Endothelial cell of umbilical vein (primary cell): ENCODE measurements around the gene EVX2. TPM values are rescaled to one million over a fixed set of nuclear protein-coding genes. Genes with fewer than 3 reads are reported as not detected.

Experiments used
- BruUV-seq: library from RNA; stranded (reverse); fragments of 400-500 nt; replicated peaks from 2 replicates; lab custom pipeline; 2021; lab: Mats Ljungman, UMichigan
- CTCF ChIA-PET: fragments of 300-600, 350-600 bp; sonication (Branson Sonifier 250); formaldehyde crosslinking; loops from one replicate; lab custom pipeline; 2021; ENCODE audit warnings: antibody characterized with exemption, inconsistent platforms; lab: Charles Lee
- POLR2A ChIA-PET: fragments of 300-600, 350-600 bp; sonication (Branson Sonifier 250); formaldehyde crosslinking; loops from one replicate; lab custom pipeline; 2021; ENCODE audit warnings: antibody characterized with exemption, inconsistent platforms; lab: Charles Lee
- DNase-seq: peaks from one replicate; pipeline ENCODE4 v3.0.0-alpha.2; 2011; ENCODE audit warnings: low read depth, low spot score
- FAIRE-seq: peaks from 2 replicates; lab custom pipeline; 2011; peaks lifted over from hg19 to GRCh38; lab: Jason Lieb, UNC
- H2AFZ ChIP-seq: 2 replicates; pipeline ENCODE4 v1.6.0; 2012; ENCODE audit warnings: low read depth, low read length, control low read depth, inconsistent platforms
- H3K27ac ChIP-seq: 2 replicates; pipeline ENCODE4 v1.5.1; 2011; ENCODE audit warnings: low read depth, mild to moderate bottlenecking, control low read depth, low read length, moderate library complexity; ENCODE audit not compliant: insufficient read depth
- H3K27me3 ChIP-seq, 2 experiments: 2 replicates each; pipeline versions ENCODE4 v1.6.0 to v1.6.1; 2011; ENCODE audit warnings: low read length in 2 of 2, mixed read lengths in 1 of 2; ENCODE audit not compliant: control insufficient read depth in 2 of 2, insufficient read depth in 2 of 2
- H3K36me3 ChIP-seq, 2 experiments: 2 replicates in 1 of 2; 3 replicates in 1 of 2; pipeline ENCODE4 v1.5.1; 2011; ENCODE audit warnings: low read length in 2 of 2, mild to moderate bottlenecking in 1 of 2, moderate library complexity in 1 of 2; ENCODE audit not compliant: control insufficient read depth in 2 of 2, insufficient read depth in 2 of 2; ENCODE audit errors: extremely low read depth in 1 of 2
- H3K4me1 ChIP-seq: 3 replicates; pipeline ENCODE4 v1.5.1; 2011; ENCODE audit warnings: mild to moderate bottlenecking, low read length; ENCODE audit not compliant: control insufficient read depth, insufficient read depth; ENCODE audit errors: extremely low read depth
- H3K4me2 ChIP-seq: 2 replicates; pipeline ENCODE4 v1.6.1; 2011; ENCODE audit warnings: low read length, control low read depth, mixed read lengths; ENCODE audit not compliant: insufficient read depth
- H3K4me3 ChIP-seq, 3 experiments: fragments of 200-600 bp in 1 of 3; sonication (generic), shearing (Covaris generic) in 1 of 3; replicated peaks in 1 of 3; 2 replicates each; pipeline ENCODE4 v1.5.1; 2011 to 2016; ENCODE audit warnings: control low read depth in 3 of 3, low read length in 3 of 3, mild to moderate bottlenecking in 2 of 3, inconsistent platforms in 1 of 3, low read depth in 1 of 3, moderate library complexity in 1 of 3; ENCODE audit not compliant: insufficient read depth in 1 of 3
- H3K79me2 ChIP-seq: 2 replicates; pipeline ENCODE4 v1.6.0; 2012; ENCODE audit warnings: low read length, inconsistent platforms; ENCODE audit not compliant: control insufficient read depth, insufficient read depth
- H3K9ac ChIP-seq: replicated peaks from 2 replicates; pipeline ENCODE3; 2011; ENCODE audit warnings: low read length, control low read depth; ENCODE audit not compliant: insufficient read depth; ENCODE audit errors: extremely low read depth
- H3K9me1 ChIP-seq: replicated peaks from 3 replicates; pipeline ENCODE4 v1.6.0; 2011; ENCODE audit warnings: mild to moderate bottlenecking, low read length; ENCODE audit not compliant: control insufficient read depth, insufficient read depth; ENCODE audit errors: extremely low read depth
- H3K9me3 ChIP-seq: replicated peaks from 2 replicates; pipeline ENCODE4 v1.5.1; 2012; ENCODE audit warnings: low read length, inconsistent platforms; ENCODE audit not compliant: control insufficient read depth, insufficient read depth
- H4K20me1 ChIP-seq: replicated peaks from 2 replicates; pipeline ENCODE3; 2011; ENCODE audit warnings: mild to moderate bottlenecking, low read length; ENCODE audit not compliant: control insufficient read depth, insufficient read depth; ENCODE audit errors: extremely low read depth
- EZH2 ChIP-seq: IDR thresholded peaks from 2 replicates; pipeline ENCODE4 v1.6.1; 2012; ENCODE audit warnings: borderline replicate concordance, low read depth, mild to moderate bottlenecking, moderate library complexity, low read length, inconsistent platforms; ENCODE audit not compliant: severe bottlenecking
- FOS ChIP-seq: IDR thresholded peaks from 2 replicates; pipeline ENCODE4 v1.6.1; 2011; ENCODE audit warnings: mild to moderate bottlenecking, low read length, moderate library complexity, borderline replicate concordance; ENCODE audit not compliant: insufficient read depth
- GATA2 ChIP-seq: IDR thresholded peaks from 2 replicates; pipeline ENCODE4 v1.7.0; 2011; ENCODE audit warnings: low read depth, mild to moderate bottlenecking, moderate library complexity, mixed read lengths, low read length; ENCODE audit not compliant: insufficient read length, insufficient read depth
- JUN ChIP-seq: IDR thresholded peaks from 2 replicates; pipeline ENCODE4 v1.6.1; 2011; ENCODE audit warnings: borderline replicate concordance, low read depth; ENCODE audit not compliant: insufficient read length, insufficient read depth
- MYC ChIP-seq: IDR thresholded peaks from one replicate; pipeline ENCODE4 v1.6.1; 2011; ENCODE audit warnings: mild to moderate bottlenecking, low read depth, low read length
- POLR2A ChIP-seq: IDR thresholded peaks from 2 replicates; pipeline ENCODE4 v1.6.1; 2012; ENCODE audit warnings: low read depth, mild to moderate bottlenecking, control low read depth, low read length
- POLR2AphosphoS5 ChIP-seq: IDR thresholded peaks from 2 replicates; pipeline ENCODE4 v1.6.1; 2012; ENCODE audit warnings: low read depth, mild to moderate bottlenecking, control low read depth, low read length, moderate library complexity; ENCODE audit not compliant: insufficient read depth
- dilution Hi-C: fragments of 300-500 bp; cut with MboI; formaldehyde crosslinking; loops from one replicate; pipeline ENCODE4 v1.15.0; 2019; ENCODE audit warnings: low sequenced_read_pairs; ENCODE audit not compliant: extremely low pct_ligation_motif_present
- intact Hi-C: fragments of 100-400 bp; cut with micrococcal nuclease; formaldehyde crosslinking; loops from one replicate; pipeline ENCODE4 v1.10.0; 2022
- polyA plus RNA-seq, 4 experiments: library from polyadenylated mRNA; depleted of rRNA in 3 of 4; stranded (reverse) in 3 of 4; unstranded in 1 of 4; fragments of >200 nt; gene quantifications; 2 replicates each; pipeline versions ENCODE4 v1.2.1 to v1.2.3, GENCODE V29; 2011 to 2012; ENCODE audit warnings: missing spikeins in 1 of 4
- total RNA-seq: library from RNA; stranded (reverse); gene quantifications from 2 replicates; pipeline ENCODE4 v1.2.3, GENCODE V29; 2021
- TF ChIP-seq, protein P1 (sequence below): IDR thresholded peaks from 2 replicates; pipeline ENCODE4 v1.6.1; 2011; ENCODE audit not compliant: insufficient read depth, insufficient read length
- TF ChIP-seq, protein P2 (sequence below), 2 donors: IDR thresholded peaks; 1 replicate in 1 of 2; 2 replicates in 1 of 2; pipeline ENCODE4 v1.5.1; 2011; ENCODE audit warnings: low read length in 2 of 2, mild to moderate bottlenecking in 2 of 2, moderate library complexity in 2 of 2, control low read depth in 1 of 2, inconsistent platforms in 1 of 2, low read depth in 1 of 2; ENCODE audit not compliant: insufficient read depth in 1 of 2; ENCODE audit errors: extremely low read depth in 1 of 2

Gene EVX2
- total and polyA plus RNA-seq, 2 donors (not counting 3 experiments of a cell fraction or from before 2014, with no cell fraction given), result not detected

DNA sequence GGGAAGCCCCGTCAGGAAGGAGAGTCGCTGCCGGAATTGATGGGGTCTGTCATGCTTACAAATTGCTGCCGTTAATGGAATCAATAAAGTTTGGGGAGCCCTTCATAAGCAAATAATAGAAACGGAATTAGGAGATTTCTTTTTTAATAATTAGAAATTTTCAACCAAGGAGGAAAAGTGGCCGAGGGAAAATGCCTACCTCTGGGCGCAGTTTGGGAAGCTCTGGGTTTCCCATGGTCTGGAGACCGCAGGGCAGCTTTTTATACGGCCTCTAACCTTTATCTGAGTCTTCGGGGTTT is 1.3 kb downstream of the EVX2 start:
- Histone ChIP-seq H3K27me3 (peaks cover 86 to 97% of the 10 kb centered on the region in 2 experiments), H3K4me3 (no peak overlapping the region), H3K4me2 (no peak overlapping the region), H3K79me2 (no peaks in the 10 kb centered on the region), H4K20me1 (no peaks in the 10 kb centered on the region), H3K9me1 (no peaks in the 10 kb centered on the region), H3K9ac (no peak overlapping the region), H3K4me1 (no peaks in the 10 kb centered on the region), H3K9me3 (no peaks in the 10 kb centered on the region), H3K36me3 (no peaks in the 10 kb centered on the region), H2AFZ (no peak overlapping the region), H3K27ac (no peak overlapping the region)
- DNase-seq (no peak), FAIRE-seq (no peak)
- BruUV-seq, result no TSS peak
- ChIA-PET CTCF (interaction anchor here (1.0 to 1.4 kb wide), 2 partner anchors 13 to 15 kb away, joined by 3 to 6 read pairs; no protein-coding TSS in a partner anchor), POLR2A (interaction anchor here (0.6 kb wide), 1 partner anchor 751 kb away, joined by 3 read pairs; no protein-coding TSS in a partner anchor)
- dilution Hi-C loops, result no loop called here
- intact Hi-C loops, result no loop called here
- TF ChIP-seq, protein P1, sequence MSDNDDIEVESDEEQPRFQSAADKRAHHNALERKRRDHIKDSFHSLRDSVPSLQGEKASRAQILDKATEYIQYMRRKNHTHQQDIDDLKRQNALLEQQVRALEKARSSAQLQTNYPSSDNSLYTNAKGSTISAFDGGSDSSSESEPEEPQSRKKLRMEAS, result no peak
- TF ChIP-seq FOS, result no peak
- TF ChIP-seq POLR2AphosphoS5, result no peak
- TF ChIP-seq GATA2, result no peak
- TF ChIP-seq EZH2, result no peak
- no peak for TF ChIP-seq JUN
- no peak for TF ChIP-seq POLR2A
- no peak for TF ChIP-seq MYC
- TF ChIP-seq, protein P2, sequence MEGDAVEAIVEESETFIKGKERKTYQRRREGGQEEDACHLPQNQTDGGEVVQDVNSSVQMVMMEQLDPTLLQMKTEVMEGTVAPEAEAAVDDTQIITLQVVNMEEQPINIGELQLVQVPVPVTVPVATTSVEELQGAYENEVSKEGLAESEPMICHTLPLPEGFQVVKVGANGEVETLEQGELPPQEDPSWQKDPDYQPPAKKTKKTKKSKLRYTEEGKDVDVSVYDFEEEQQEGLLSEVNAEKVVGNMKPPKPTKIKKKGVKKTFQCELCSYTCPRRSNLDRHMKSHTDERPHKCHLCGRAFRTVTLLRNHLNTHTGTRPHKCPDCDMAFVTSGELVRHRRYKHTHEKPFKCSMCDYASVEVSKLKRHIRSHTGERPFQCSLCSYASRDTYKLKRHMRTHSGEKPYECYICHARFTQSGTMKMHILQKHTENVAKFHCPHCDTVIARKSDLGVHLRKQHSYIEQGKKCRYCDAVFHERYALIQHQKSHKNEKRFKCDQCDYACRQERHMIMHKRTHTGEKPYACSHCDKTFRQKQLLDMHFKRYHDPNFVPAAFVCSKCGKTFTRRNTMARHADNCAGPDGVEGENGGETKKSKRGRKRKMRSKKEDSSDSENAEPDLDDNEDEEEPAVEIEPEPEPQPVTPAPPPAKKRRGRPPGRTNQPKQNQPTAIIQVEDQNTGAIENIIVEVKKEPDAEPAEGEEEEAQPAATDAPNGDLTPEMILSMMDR (IDR thresholded peaks at IDR 0.05; ENCODE audit: extremely low read depth in 1 of 2, insufficient read depth in 1 of 2, low read depth in 1 of 2, low read length in 2 of 2), result no peak
